HL-60 (cell line): Measurements from ENCODE around the gene DYNLT4.
"Not testable (repeated sequence)": the region's sequence is repeated elsewhere in the genome, so short reads cannot be mapped to it uniquely, and the experiment has no call there.

ENCODE experiments used
- DNase-seq, 2 experiments: peaks; one replicate each; pipeline ENCODE4 v3.0.0-alpha.2; 2010 to 2020; ENCODE audit warnings: low read depth in 1 of 2, low spot score in 1 of 2
- H3K27ac ChIP-seq: fragments of 250-450 bp; sonication (Bioruptor Pico); replicated peaks from 2 replicates; pipeline ENCODE4 v1.5.1; 2020; ENCODE audit warnings: mild to moderate bottlenecking, moderate library complexity
- H3K27me3 ChIP-seq: fragments of 250-450 bp; sonication (Bioruptor Pico); 2 replicates; pipeline ENCODE4 v1.5.1; 2021; ENCODE audit warnings: mild to moderate bottlenecking, moderate library complexity; ENCODE audit not compliant: insufficient read depth, poor library complexity, severe bottlenecking
- H3K4me3 ChIP-seq: replicated peaks from 2 replicates; pipeline ENCODE4 v1.5.1; 2011; ENCODE audit warnings: mild to moderate bottlenecking, control low read depth, low read length; ENCODE audit not compliant: insufficient read depth
- CTCF ChIP-seq: IDR thresholded peaks from one replicate; pipeline ENCODE4 v1.5.1; 2011; ENCODE audit warnings: low read length, control low read depth, inconsistent platforms; ENCODE audit not compliant: insufficient read depth
- GABPA ChIP-seq: IDR thresholded peaks from 2 replicates; pipeline ENCODE4 v1.6.1; 2012; ENCODE audit warnings: low read depth
- POLR2AphosphoS5 ChIP-seq: IDR thresholded peaks from 2 replicates; pipeline ENCODE4 v1.6.1; 2012; ENCODE audit warnings: low read depth
- REST ChIP-seq: IDR thresholded peaks from 2 replicates; pipeline ENCODE4 v1.6.1; 2012; ENCODE audit warnings: low read depth; ENCODE audit not compliant: insufficient replicate concordance
- SPI1 ChIP-seq: IDR thresholded peaks from 2 replicates; pipeline ENCODE4 v1.6.1; 2012; ENCODE audit warnings: low read depth, mild to moderate bottlenecking, borderline replicate concordance

Gene DYNLT4

GRCh38 chr1:44826375-44827196, 19.4 kb upstream of the DYNLT4 start:
- Histone ChIP-seq H3K27me3 (no peaks in the 10 kb centered on the region), H3K27ac (peak overlapping the region; percentile 32), H3K4me3 (no peak overlapping the region)
- peak; percentile 85 for TF ChIP-seq SPI1
- TF ChIP-seq CTCF, result no peak
- DNase-seq, result peak; percentile 84 to 88

- H3K27me3 ChIP-seq, result not testable (repeated sequence)
Measured at GRCh38 chr1:44824392-44824791, 17.2 kb upstream of the DYNLT4 start.

GRCh38 chr1:44822981-44823451, 15.9 kb upstream of the DYNLT4 start:
- H3K4me3 ChIP-seq, result no peak overlapping the region
- no peak for DNase-seq
- no peaks in the 10 kb centered on the region for H3K27me3 ChIP-seq
- no peak overlapping the region for H3K27ac ChIP-seq
- TF ChIP-seq POLR2AphosphoS5 (no peak), GABPA (no peak), REST (no peak), CTCF (no peak), SPI1 (no peak)

More at GRCh38 chr1:44824392-44824791, 17.2 kb upstream of the DYNLT4 start:
- DNase-seq, H3K27ac ChIP-seq, H3K4me3 ChIP-seq: not testable (repeated sequence)

- H3K4me3 ChIP-seq, result no peak overlapping the region
- no peaks in the 10 kb centered on the region for H3K27me3 ChIP-seq
- DNase-seq, result no peak
- TF ChIP-seq SPI1 (no peak), POLR2AphosphoS5 (no peak), GABPA (no peak), REST (no peak), CTCF (no peak)
- H3K27ac ChIP-seq, result no peak overlapping the region
Measured at GRCh38 chr1:44822131-44822701, 15.1 kb upstream of the DYNLT4 start.
